GM12892 (cell line): Measurements from ENCODE around the gene FGF19.

Experiments
- DNase-seq: peaks from one replicate; pipeline ENCODE4 v3.0.0; 2011; ENCODE audit not compliant: insufficient read length
- FAIRE-seq: peaks from 2 replicates; lab custom pipeline; 2011; peaks lifted over from hg19 to GRCh38; lab: Jason Lieb, UNC
- POLR2A ChIP-seq: IDR thresholded peaks from 2 replicates; pipeline ENCODE4 v1.6.1; 2011; ENCODE audit warnings: low read depth, low read length, control low read depth
- POLR2AphosphoS5 ChIP-seq: IDR thresholded peaks from 2 replicates; pipeline ENCODE4 v1.6.1; 2011; ENCODE audit warnings: low read depth, low read length, control low read depth
- TAF1 ChIP-seq: IDR thresholded peaks from 2 replicates; pipeline ENCODE4 v1.6.1; 2011; ENCODE audit warnings: low read depth, mild to moderate bottlenecking, control low read depth, low read length, borderline replicate concordance

FGF19 gene

DNA sequence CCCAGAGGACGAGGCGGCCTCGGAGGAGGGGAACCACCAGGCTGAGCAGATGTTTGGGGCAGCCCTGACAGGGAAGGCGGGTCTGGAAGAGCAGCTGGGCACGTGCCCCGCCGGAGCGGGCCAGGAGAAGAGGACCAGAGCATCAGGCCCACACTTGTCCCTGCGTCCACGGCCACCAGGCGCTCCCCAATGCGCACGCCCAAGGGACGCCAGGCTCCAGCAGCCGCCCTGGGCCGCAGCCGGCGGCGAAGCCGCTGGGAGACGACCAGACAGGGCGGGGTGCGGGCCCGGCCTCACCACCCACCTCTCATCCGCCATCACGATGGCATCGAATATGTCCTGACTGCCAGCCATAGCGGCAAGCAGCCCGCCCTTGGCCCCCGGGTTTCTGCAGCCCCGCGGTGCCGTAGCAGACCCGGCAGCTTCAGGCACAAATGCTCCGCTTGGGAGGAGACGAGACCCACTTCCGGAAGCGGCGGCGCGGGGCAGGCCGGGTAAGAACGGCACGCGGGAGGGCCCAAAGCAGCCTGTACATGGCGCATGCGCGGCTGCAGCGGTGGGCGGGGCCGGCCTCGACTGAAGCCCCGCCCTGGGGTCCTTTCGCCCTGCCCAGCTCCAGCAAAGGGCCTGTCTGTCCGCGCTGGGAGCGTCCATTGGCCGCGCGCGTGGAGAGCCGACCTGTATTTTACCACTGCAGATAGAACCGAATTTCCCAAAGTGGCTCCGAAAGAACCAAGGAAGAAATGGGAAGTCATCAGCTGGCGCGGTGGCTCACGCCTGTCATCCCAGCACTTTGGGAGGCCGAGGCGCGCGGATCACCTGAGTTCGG is 28.7 kb downstream of the FGF19 start, which contains the start of gene LTO1:
Gene LTO1 (minus strand): TSS at position 468 of the 829 bp plus-strand sequence. CDS start 114 bp downstream, at position 354.
- TF ChIP-seq POLR2A = peak; percentile 96
- peak; percentile 92 for TF ChIP-seq POLR2AphosphoS5
- peak; percentile 96 for TF ChIP-seq TAF1
- DNase-seq (peak; percentile 96), FAIRE-seq (peak; percentile 100)

GRCh38 chr11:69674267-69674885 is 29.4 kb downstream of the FGF19 start:
- FAIRE-seq (peak; percentile 64), DNase-seq (no peak)
- TF ChIP-seq TAF1 (no peak), POLR2AphosphoS5 (no peak)

GRCh38 chr11:69671734-69672465 is 31.9 kb downstream of the FGF19 start:
- FAIRE-seq = no peak
- no peak for DNase-seq
- TF ChIP-seq TAF1 = no peak
- TF ChIP-seq POLR2A = no peak
- no peak for TF ChIP-seq POLR2AphosphoS5

DNA sequence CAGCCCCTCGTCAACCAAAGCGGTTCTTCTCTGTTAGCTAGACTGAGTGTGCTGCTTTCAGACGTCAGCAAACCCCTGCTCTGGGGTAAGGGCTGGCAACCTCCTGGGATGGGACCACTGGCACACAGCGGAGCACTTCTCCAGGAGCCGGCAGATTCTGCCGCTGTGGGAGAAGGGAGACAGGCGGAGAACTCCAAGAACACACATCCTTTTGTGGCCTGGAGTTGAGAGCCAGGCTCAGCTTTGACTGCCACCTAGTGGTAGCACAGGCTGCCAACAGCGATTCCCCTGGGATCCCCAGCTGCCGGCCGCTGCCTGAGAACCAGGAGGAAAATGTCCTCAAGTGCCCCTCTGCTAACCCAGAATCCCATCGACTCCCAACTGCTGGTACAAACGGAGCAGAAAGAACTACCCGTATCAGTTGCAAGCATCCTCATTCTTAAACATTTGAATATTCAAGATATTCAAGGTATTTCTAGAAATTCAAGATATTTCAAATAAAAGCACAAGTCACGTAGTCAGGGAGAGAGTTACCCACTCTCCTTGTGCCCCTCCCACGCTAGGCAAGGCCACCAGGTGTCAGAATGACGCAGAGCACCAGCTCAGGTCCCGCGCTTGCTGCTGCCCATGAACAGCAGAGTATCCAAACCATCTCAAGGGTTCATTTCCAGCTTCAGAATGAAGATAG is 33.5 kb downstream of the FGF19 start:
- FAIRE-seq = peak; percentile 90
- no peak for TF ChIP-seq TAF1
- TF ChIP-seq POLR2AphosphoS5 = 0 out of 2 replicates have a peak, but pooled peaks have one; percentile 44
- TF ChIP-seq POLR2A = peak; percentile 36; the same call in 1 of the 2 replicates
- peak; percentile 79 for DNase-seq

DNA sequence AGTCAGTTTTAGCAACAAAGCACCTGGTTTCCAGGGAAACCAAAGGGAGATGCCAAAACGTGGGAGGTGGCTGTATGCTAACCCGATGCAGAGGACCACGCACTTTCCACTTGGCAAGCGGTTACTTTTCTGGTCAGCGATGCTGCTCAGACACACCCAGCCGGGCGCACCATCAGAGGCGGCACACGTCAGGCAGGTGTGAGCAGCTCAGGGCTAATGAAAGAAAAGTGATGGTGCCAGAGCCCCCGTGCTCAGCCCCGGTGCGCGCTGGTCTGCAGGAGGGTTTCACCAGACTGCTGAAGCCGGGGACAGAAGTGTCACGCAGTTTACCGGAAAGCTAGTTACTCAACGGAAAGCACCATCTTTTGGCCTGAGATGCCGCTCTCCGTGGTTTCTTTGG is 34.3 kb downstream of the FGF19 start:
- no peak for FAIRE-seq
- TF ChIP-seq POLR2AphosphoS5 = no peak
- no peak for TF ChIP-seq POLR2A
- no peak for TF ChIP-seq TAF1

GRCh38 chr11:69667619-69668604 is 35.9 kb downstream of the FGF19 start:
- TF ChIP-seq POLR2A (peak; percentile 43; the same call in 1 of the 2 replicates), POLR2AphosphoS5 (no peak)
- FAIRE-seq = no peak
- DNase-seq = no peak

More for the DNA sequence above, 34.3 kb downstream of the FGF19 start:
- no peak for DNase-seq

DNA sequence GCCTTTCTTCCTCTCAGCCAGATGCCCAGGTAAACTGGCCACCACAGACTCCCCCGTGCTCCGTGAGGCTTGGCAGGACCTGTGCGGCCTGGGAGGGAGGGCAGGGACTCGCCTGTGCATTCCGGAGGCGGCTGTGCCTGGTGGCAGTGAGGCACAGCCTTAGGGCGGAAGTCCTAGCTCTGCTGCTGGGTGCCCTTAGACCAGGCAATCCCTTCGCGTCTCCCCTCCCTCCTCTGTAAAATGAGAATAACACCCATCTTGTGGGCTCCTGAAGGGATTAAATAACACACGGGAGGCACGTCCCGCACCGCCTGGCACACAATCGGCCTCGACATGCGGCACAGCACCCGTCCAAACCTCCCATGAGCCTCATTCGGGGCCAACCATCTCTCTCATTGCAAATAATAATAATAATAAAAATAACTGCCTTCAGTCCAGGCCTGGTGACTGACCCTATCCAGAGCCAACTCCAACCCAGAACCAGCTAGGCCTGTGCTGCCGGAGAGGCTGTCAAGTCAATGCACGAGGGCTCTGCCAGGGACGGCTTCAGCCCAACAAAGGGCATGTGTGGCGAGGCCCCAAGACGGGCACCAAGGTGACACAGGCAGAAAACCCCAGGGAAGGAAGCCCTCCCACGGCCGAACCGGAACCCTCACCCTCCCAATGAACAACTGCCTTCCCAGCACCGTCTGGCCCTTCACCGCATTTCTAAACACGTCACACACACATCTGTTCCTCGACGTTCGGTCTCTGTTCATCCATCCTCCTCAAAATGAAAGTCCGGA is 36.9 kb downstream of the FGF19 start:
- no peak for TF ChIP-seq POLR2AphosphoS5
- no peak for TF ChIP-seq POLR2A
- TF ChIP-seq TAF1 = no peak
- FAIRE-seq (no peak), DNase-seq (no peak)

GRCh38 chr11:69666261-69666660 is 37.6 kb downstream of the FGF19 start:
- TF ChIP-seq POLR2AphosphoS5 (no peak), TAF1 (no peak), POLR2A (no peak)
- no peak for DNase-seq
- no peak for FAIRE-seq

DNA sequence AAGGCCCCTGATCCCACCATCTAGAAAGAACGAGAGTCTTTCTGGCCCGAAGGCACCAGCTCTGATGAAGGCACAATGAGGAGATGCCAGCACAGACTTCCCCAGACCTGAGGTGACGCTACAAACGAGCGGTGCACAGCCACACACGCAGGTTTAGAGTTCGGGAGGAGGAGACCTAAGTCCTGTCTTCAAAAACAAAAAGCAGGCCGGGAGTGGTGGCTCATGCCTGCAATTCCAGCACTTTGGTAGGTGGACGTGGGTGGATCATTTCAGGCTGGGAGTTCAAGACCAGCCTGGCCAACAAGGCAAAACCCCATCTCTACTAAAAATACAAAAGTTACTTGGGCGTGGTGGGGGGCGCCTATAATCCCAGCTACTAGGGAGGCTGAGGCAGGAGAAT is 38.2 kb downstream of the FGF19 start:
- no peak for DNase-seq
- FAIRE-seq = no peak

DNA sequence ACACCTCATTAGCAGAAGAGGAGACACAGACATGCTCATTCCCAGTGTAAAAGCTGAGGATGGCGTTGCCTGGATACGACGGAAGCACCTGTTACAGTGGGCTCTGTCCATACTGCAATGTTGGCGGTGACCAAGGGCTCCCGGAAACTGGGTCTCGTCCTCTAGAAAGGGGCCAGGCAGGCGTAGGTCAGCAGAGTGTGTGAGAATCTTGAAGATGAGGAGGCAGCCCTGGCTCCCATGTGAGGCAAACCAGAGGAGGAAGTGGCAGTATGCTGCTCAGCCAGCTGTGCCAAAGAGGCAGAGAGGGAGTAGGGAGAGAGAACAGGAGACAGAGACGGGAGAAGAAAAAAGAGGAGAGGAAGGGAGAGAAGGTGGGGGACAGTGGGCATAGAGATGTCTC is 38.9 kb downstream of the FGF19 start:
- DNase-seq (no peak), FAIRE-seq (no peak)
- TF ChIP-seq POLR2A (no peak), TAF1 (no peak), POLR2AphosphoS5 (no peak)

More for the DNA sequence above, 38.2 kb downstream of the FGF19 start:
- TF ChIP-seq TAF1 = no peak
- TF ChIP-seq POLR2AphosphoS5 = no peak
- no peak for TF ChIP-seq POLR2A
